Kidney glomerular epithelial cell (primary cell): ENCODE results near the gene GPR62.
"Not testable (repeated sequence)": the region's sequence is repeated elsewhere in the genome, so short reads cannot be mapped to it uniquely, and the experiment has no call there.

Experiments used
- DNase-seq: peaks from one replicate; lab custom pipeline; 2025; lab: John Stamatoyannopoulos, UW

The GPR62 gene

GRCh38 chr3:51970606-51971300 lies 15.6 kb downstream of the GPR62 start:
- DNase-seq, result no peak

GRCh38 chr3:51971350-51971749 lies 16.2 kb downstream of the GPR62 start:
- no peak for DNase-seq

GRCh38 chr3:51974277-51974962 lies 19.2 kb downstream of the GPR62 start:
- DNase-seq, result no peak

GRCh38 chr3:51974963-51975851 lies 20.0 kb downstream of the GPR62 start, which contains the start of gene ABHD14A:
ABHD14A (plus strand) TSS chr3:51975064; CDS start chr3:51975136, 72 bp downstream.
- DNase-seq, result peak; percentile 14

- DNase-seq, result no peak
These were observed 20.8 kb downstream of the GPR62 start for GRCh38 chr3:51975852-51976549.

GRCh38 chr3:51977446-51978142 lies 22.4 kb downstream of the GPR62 start:
- DNase-seq, result no peak

- no peak for DNase-seq
These were observed 22.9 kb downstream of the GPR62 start for GRCh38 chr3:51978143-51978502.

- DNase-seq, result no peak
These were observed 25.1 kb downstream of the GPR62 start for GRCh38 chr3:51980253-51980652.

- DNase-seq, result peak; percentile 63
These were observed 27.2 kb downstream of the GPR62 start for GRCh38 chr3:51982352-51982837.

- DNase-seq, result peak; percentile 63
These were observed 27.8 kb downstream of the GPR62 start, which contains the start of gene ACY1 for GRCh38 chr3:51982838-51983577. ACY1 (plus strand) TSS chr3:51983535; CDS start chr3:51984065, 530 bp downstream.

- DNase-seq, result no peak
These were observed 28.5 kb downstream of the GPR62 start for GRCh38 chr3:51983578-51984268.

- no peak for DNase-seq
These were observed 29.1 kb downstream of the GPR62 start for GRCh38 chr3:51984269-51984647.

- DNase-seq, result no peak
These were observed 29.9 kb downstream of the GPR62 start for GRCh38 chr3:51985063-51985462.

GRCh38 chr3:51986010-51986947 lies 31.1 kb downstream of the GPR62 start:
- no peak for DNase-seq

GRCh38 chr3:51987568-51987967 lies 32.4 kb downstream of the GPR62 start:
- no peak for DNase-seq

- no peak for DNase-seq
These were observed 33.3 kb downstream of the GPR62 start for GRCh38 chr3:51988286-51989146.

GRCh38 chr3:51990501-51990971 lies 35.4 kb downstream of the GPR62 start:
- DNase-seq, result not testable (repeated sequence)
